GM12878 (cell line): Measurements from ENCODE around the gene MS4A7. TPM values are rescaled to one million over a fixed set of nuclear protein-coding genes. Genes with fewer than 3 reads are reported as not detected.

Experiments
- ATAC-seq: fragments of 200-7000 bp; cut with Tn5 transposase; 3 replicates; pipeline ENCODE4 v1.9.1; 2020; ENCODE audit warnings: mild to moderate bottlenecking, moderate library complexity
- BruUV-seq: library from RNA; stranded (reverse); fragments of 400-500 nt; replicated peaks from 2 replicates; lab custom pipeline; 2021; lab: Mats Ljungman, UMichigan
- CTCF ChIA-PET: fragments of 300-600 bp; sonication (Branson Sonifier 250); formaldehyde crosslinking; extraction: SDS; loops from one replicate; lab custom pipeline; 2021; ENCODE audit warnings: inconsistent platforms; lab: Yijun Ruan, JAX
- POLR2A ChIA-PET: fragments of 350-600 bp; formaldehyde crosslinking; extraction: SDS; loops from one replicate; lab custom pipeline; 2021; ENCODE audit warnings: inconsistent platforms; lab: Charles Lee
- RAD21 ChIA-PET: fragments of 300-600 bp; sonication (Branson Sonifier 250); formaldehyde crosslinking; loops from one replicate; lab custom pipeline; 2023; ENCODE audit warnings: antibody characterized with exemption; ENCODE audit not compliant: unreplicated experiment; lab: Charles Lee
- SMC1A ChIA-PET: fragments of 300-600 bp; sonication (Branson Sonifier 250); formaldehyde crosslinking; loops from one replicate; lab custom pipeline; 2023; ENCODE audit not compliant: unreplicated experiment, uncharacterized antibody; lab: Charles Lee
- DNase-seq: peaks from one replicate; pipeline ENCODE4 v3.0.0-alpha.2; 2011; ENCODE audit warnings: low read depth, low spot score
- FAIRE-seq: peaks from 3 replicates; lab custom pipeline; 2011; peaks lifted over from hg19 to GRCh38; lab: Jason Lieb, UNC
- H2AFZ ChIP-seq: 2 replicates; pipeline ENCODE4 v1.6.0; 2011; ENCODE audit warnings: low read depth, low read length, control low read depth; ENCODE audit not compliant: control insufficient read depth
- H3K27ac ChIP-seq: 2 replicates; pipeline ENCODE4 v1.5.1; 2011; ENCODE audit warnings: control low read depth; ENCODE audit not compliant: control insufficient read depth, insufficient read depth
- H3K27me3 ChIP-seq, 2 experiments: replicated peaks in 1 of 2; 2 replicates each; pipeline versions ENCODE4 v1.6.0 to v1.6.1; 2011; ENCODE audit warnings: low read length in 1 of 2; ENCODE audit not compliant: control insufficient read depth in 2 of 2, insufficient read depth in 2 of 2
- H3K36me3 ChIP-seq, 2 experiments: 2 replicates each; pipeline ENCODE4 v1.5.1; 2011; ENCODE audit warnings: low read length in 1 of 2; ENCODE audit not compliant: control insufficient read depth in 2 of 2, insufficient read depth in 2 of 2
- H3K4me1 ChIP-seq: 2 replicates; pipeline ENCODE4 v1.6.1; 2011; ENCODE audit warnings: mild to moderate bottlenecking, low read length, moderate library complexity, mixed read lengths; ENCODE audit not compliant: control insufficient read depth, insufficient read depth
- H3K4me2 ChIP-seq: 2 replicates; pipeline ENCODE4 v1.6.0; 2011; ENCODE audit warnings: control low read depth; ENCODE audit not compliant: control insufficient read depth, insufficient read depth
- H3K4me3 ChIP-seq: fragments of 200-600 bp; sonication (generic); 2 replicates; pipeline ENCODE4 v1.5.1; 2016
- H3K79me2 ChIP-seq: 2 replicates; pipeline ENCODE4 v1.6.0; 2011; ENCODE audit warnings: low read length; ENCODE audit not compliant: control insufficient read depth, insufficient read depth
- H3K9ac ChIP-seq: 2 replicates; pipeline ENCODE4 v1.8.0; 2011; ENCODE audit warnings: low read length, control low read depth, mixed read lengths; ENCODE audit not compliant: control insufficient read depth, insufficient read depth
- H3K9me3 ChIP-seq: replicated peaks from 3 replicates; pipeline ENCODE4 v1.5.1; 2011; ENCODE audit warnings: mild to moderate bottlenecking, low read length; ENCODE audit not compliant: control insufficient read depth, insufficient read depth
- H4K20me1 ChIP-seq: 2 replicates; pipeline ENCODE4 v1.6.0; 2011; ENCODE audit not compliant: control insufficient read depth, insufficient read depth
- CREM ChIP-seq: IDR thresholded peaks from 2 replicates; pipeline ENCODE4 v1.6.1; 2014; ENCODE audit warnings: antibody characterized with exemption, low read depth
- EP300 ChIP-seq, 2 experiments: fragments of 150-350 bp in 1 of 2; IDR thresholded peaks; 2 replicates each; pipeline ENCODE4 v1.6.1; 2011 to 2012; ENCODE audit warnings: low read depth in 2 of 2, low read length in 2 of 2, borderline replicate concordance in 1 of 2, improper control_type of control experiment in 1 of 2, inconsistent platforms in 1 of 2; ENCODE audit not compliant: control insufficient read depth in 1 of 2
- FOXK2 ChIP-seq: fragments of 450-650 bp; IDR thresholded peaks from 2 replicates; pipeline ENCODE4 v1.6.1; 2017; ENCODE audit warnings: mild to moderate bottlenecking, moderate library complexity
- ZBTB33 ChIP-seq: fragments of 450-650 bp; IDR thresholded peaks from 2 replicates; pipeline ENCODE4 v1.6.1; 2017; ENCODE audit warnings: mild to moderate bottlenecking
- ZNF274 ChIP-seq: IDR thresholded peaks from one replicate; pipeline ENCODE4 v1.8.0; 2011; ENCODE audit not compliant: insufficient read length, insufficient read depth
- WGBS: methylation state at CpG from one replicate; pipeline ENCODE4 v1.1.6; 2016; ENCODE audit warnings: low lambda C conversion rate; ENCODE audit not compliant: insufficient replicate concordance, insufficient coverage; ENCODE audit errors: missing lambda C conversion rate; 5-methylcytosine and 5-hydroxymethylcytosine counted together
- in situ Hi-C: fragments of 300-500 bp; cut with MboI; formaldehyde crosslinking; loops from 9 replicates; pipeline ENCODE4 v1.14.3; 2018; ENCODE audit warnings: mixed read lengths
- intact Hi-C: fragments of 100-400 bp; cut with micrococcal nuclease; formaldehyde crosslinking; loops from one replicate; pipeline ENCODE4 v1.14.2; 2022; ENCODE audit not compliant: unreplicated experiment
- polyA plus RNA-seq, 11 experiments: library from polyadenylated mRNA; depleted of rRNA in 4 of 11; unstranded in 6 of 11; stranded (reverse) in 5 of 11; fragments of >200 nt; fragmentation: Nextera tagmentation in 4 of 11; fragmentation: Illumina TruSeq in 1 of 11; extraction: Ambion mirVana in 4 of 11; extraction: Trizol in 1 of 11; gene quantifications; 1 replicate in 1 of 11; 2 replicates in 10 of 11; pipeline versions ENCODE4 v1.2.1 to v1.2.3, GENCODE V29; 2011 to 2016; ENCODE audit warnings: inconsistent platforms in 2 of 11, missing spikeins in 2 of 11, low read depth in 1 of 11
- total RNA-seq, 4 experiments: library from RNA; depleted of rRNA in 3 of 4; stranded (reverse); fragments of >200 nt in 3 of 4; fragmentation: Illumina TruSeq in 1 of 4; extraction: Trizol in 1 of 4; gene quantifications; 2 replicates each; pipeline versions ENCODE4 v1.2.1 to v1.2.3, GENCODE V29; 2013 to 2021
- TF ChIP-seq, protein P1 (sequence below): fragments of 450-650 bp; IDR thresholded peaks from 2 replicates; pipeline ENCODE4 v1.6.1; 2016; ENCODE audit warnings: mild to moderate bottlenecking

Gene MS4A7
- total and polyA plus RNA-seq, 10 of the 15 experiments (the other 5 are each of a cell fraction or from before 2014, with no cell fraction given): 1.7 to 17.0 (median 3.7) TPM

DNA sequence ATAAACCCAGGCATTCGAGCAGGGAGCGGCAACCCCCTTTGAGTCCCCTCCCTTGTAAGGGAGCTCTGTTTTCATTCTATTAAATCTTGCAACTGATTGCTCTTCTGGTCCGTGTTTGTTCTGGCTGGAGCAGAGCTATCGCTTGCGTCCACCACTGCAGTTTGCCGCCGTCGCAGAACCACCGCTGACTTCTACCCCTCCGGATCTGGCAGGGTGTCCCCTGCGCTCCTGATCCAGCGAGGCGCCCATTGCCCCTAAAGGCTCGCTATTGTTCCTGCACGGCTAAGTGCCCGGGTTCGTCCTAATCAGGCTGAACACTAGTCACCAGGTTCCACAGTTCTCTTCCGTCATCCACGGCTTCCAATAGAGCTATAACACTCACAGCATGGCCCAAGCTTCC lies 10.4 kb upstream of the MS4A7 start:
- TF ChIP-seq FOXK2 (no peak), ZNF274 (no peak), ZBTB33 (0 out of 2 replicates have a peak, but pooled peaks have one; percentile 23), CREM (no peak), EP300 (IDR thresholded peaks at IDR 0.05; ENCODE audit: borderline replicate concordance in 1 of 2, control insufficient read depth in 1 of 2, low read depth in 2 of 2, low read length in 2 of 2) (no peak)
- TF ChIP-seq, protein P1, sequence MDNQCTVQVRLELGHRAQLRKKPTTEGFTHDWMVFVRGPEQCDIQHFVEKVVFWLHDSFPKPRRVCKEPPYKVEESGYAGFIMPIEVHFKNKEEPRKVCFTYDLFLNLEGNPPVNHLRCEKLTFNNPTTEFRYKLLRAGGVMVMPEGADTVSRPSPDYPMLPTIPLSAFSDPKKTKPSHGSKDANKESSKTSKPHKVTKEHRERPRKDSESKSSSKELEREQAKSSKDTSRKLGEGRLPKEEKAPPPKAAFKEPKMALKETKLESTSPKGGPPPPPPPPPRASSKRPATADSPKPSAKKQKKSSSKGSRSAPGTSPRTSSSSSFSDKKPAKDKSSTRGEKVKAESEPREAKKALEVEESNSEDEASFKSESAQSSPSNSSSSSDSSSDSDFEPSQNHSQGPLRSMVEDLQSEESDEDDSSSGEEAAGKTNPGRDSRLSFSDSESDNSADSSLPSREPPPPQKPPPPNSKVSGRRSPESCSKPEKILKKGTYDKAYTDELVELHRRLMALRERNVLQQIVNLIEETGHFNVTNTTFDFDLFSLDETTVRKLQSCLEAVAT: peak; percentile 27; the same call in 1 of the 2 replicates
- TF ChIP-seq, all 136 proteins: peak for 2
- Histone ChIP-seq H3K9me3 (peaks cover 7% of the 10 kb centered on the region; the same call in 2 of the 3 replicates), H3K4me2 (0 out of 2 replicates have a peak overlapping the region, but pooled peaks have one; percentile 39), H2AFZ (no peak overlapping the region), H3K36me3 (no peaks in the 10 kb centered on the region), H3K27me3 (no peaks in the 10 kb centered on the region), H3K4me1 (peaks cover 14% of the 10 kb centered on the region; the same call in 1 of the 2 replicates), H3K27ac (peak overlapping the region; percentile 41), H4K20me1 (no peaks in the 10 kb centered on the region), H3K4me3 (no peak overlapping the region), H3K79me2 (peaks cover 2% of the 10 kb centered on the region), H3K9ac (no peak overlapping the region)
- DNase-seq (no peak), FAIRE-seq (no peak), ATAC-seq (no peak)
- WGBS: 93% methylated on average over 19 of the region's 19 CpGs
- intact Hi-C loops: loop anchor here (1.0 kb wide), 1 partner anchor 87 kb away; the partner anchor contains the start of gene MS4A1
- no TSS peak for BruUV-seq
- in situ Hi-C loops: loop anchor here (5.0 to 10.0 kb wide), 4 partner anchors 97 to 397 kb away; no protein-coding TSS in a partner anchor
- ChIA-PET CTCF (interaction anchor here (0.6 to 8.3 kb wide), 14 partner anchors 9 to 116 kb away, joined by 3 to 190 read pairs (median 4); partner anchors contain the start of genes MS4A1 and MS4A7), RAD21 (interaction anchor here (1.2 to 6.7 kb wide), 7 partner anchors 10 to 395 kb away, joined by 3 to 195 read pairs (median 9); partner anchors contain the start of genes MS4A1 and MS4A7), SMC1A (interaction anchor here (0.9 to 11.3 kb wide), 19 partner anchors 13 to 265 kb away, joined by 3 to 298 read pairs (median 5); partner anchors contain the start of genes MS4A1, MS4A14 and MS4A7), POLR2A (interaction anchor here (1.3 to 3.4 kb wide), 5 partner anchors 10 to 92 kb away, joined by 3 to 23 read pairs (median 10); partner anchors contain the start of genes MS4A1 and MS4A7)
